MCF 10A (cell line): ENCODE data around the gene CAVIN3. TPM values are rescaled to one million over a fixed set of nuclear protein-coding genes. Genes with fewer than 3 reads are reported as not detected.

Experiments
- BruUV-seq: library from RNA; stranded (reverse); fragments of 400-500 nt; replicated peaks from 2 replicates; lab custom pipeline; 2021; lab: Mats Ljungman, UMichigan
- CTCF ChIA-PET: fragments of 300-600 bp; sonication (Branson Sonifier 250); formaldehyde crosslinking; extraction: SDS; loops from one replicate; lab custom pipeline; 2021; ENCODE audit warnings: antibody characterized with exemption, inconsistent platforms; lab: Yijun Ruan, JAX
- POLR2A ChIA-PET: fragments of 300-600, 350-650 bp; sonication (Branson Sonifier 250); formaldehyde crosslinking; extraction: SDS; loops from one replicate; lab custom pipeline; 2020; ENCODE audit warnings: antibody characterized with exemption, inconsistent platforms; lab: Yijun Ruan, JAX
- DNase-seq: peaks from one replicate; pipeline ENCODE4 v3.0.0-alpha.2; 2018; ENCODE audit not compliant: unreplicated experiment
- H3K27ac Mint-ChIP-seq: one replicate; pipeline ENCODE4 v1.8.0; 2022; ENCODE audit warnings: mild to moderate bottlenecking, low read depth, mixed read lengths; ENCODE audit not compliant: unreplicated experiment
- H3K27me3 Mint-ChIP-seq: one replicate; pipeline ENCODE4 v1.8.0; 2022; ENCODE audit warnings: mixed read lengths; ENCODE audit not compliant: insufficient read depth, unreplicated experiment
- H3K36me3 Mint-ChIP-seq: one replicate; pipeline ENCODE4 v1.8.0; 2022; ENCODE audit warnings: mild to moderate bottlenecking, moderate library complexity, mixed read lengths; ENCODE audit not compliant: insufficient read depth, unreplicated experiment
- H3K4me1 Mint-ChIP-seq: one replicate; pipeline ENCODE4 v1.8.0; 2022; ENCODE audit warnings: mixed read lengths; ENCODE audit not compliant: insufficient read depth, unreplicated experiment
- H3K4me3 Mint-ChIP-seq: one replicate; pipeline ENCODE4 v1.8.0; 2022; ENCODE audit warnings: mild to moderate bottlenecking, moderate library complexity, mixed read lengths; ENCODE audit not compliant: unreplicated experiment
- H3K9me3 Mint-ChIP-seq: one replicate; pipeline ENCODE4 v1.8.0; 2022; ENCODE audit warnings: mixed read lengths; ENCODE audit not compliant: unreplicated experiment
- intact Hi-C: fragments of 100-400 bp; cut with micrococcal nuclease; formaldehyde crosslinking; loops from 2 replicates; pipeline ENCODE4 v1.14.1; 2022
- total RNA-seq: library from RNA; stranded (reverse); gene quantifications from 2 replicates; pipeline ENCODE4 v1.2.3, GENCODE V29; 2022
- TF ChIP-seq, protein P1 (sequence below): fragments of 200-600 bp; IDR thresholded peaks from one replicate; pipeline ENCODE4 v1.8.0; 2022; ENCODE audit warnings: antibody characterized with exemption, mild to moderate bottlenecking; ENCODE audit not compliant: unreplicated experiment

Gene CAVIN3
- total RNA-seq, 1 experiment from 2014 or later = 69.9 TPM

DNA sequence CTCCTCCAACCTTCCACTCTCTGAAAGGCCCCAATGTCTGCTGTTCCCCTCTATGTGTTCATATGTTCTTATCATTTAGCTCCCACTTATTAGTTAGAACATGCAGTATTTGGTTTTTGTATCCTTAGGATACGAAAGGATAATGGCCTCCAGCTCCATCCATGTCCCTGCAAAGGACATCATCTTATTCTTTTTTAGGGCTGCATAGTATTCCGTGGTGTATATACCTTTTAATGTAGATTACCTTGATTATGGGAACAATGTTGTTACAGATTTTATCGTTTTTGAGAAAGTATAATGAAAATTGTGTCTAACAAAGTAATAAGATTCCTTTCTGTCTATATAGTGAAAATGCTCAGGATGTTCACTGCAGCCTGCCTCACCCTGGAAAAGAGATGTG, 16.0 kb upstream of the CAVIN3 start:
- Mint-ChIP-seq H3K27ac (no peak overlapping the region), H3K27me3 (no peaks in the 10 kb centered on the region), H3K4me1 (no peaks in the 10 kb centered on the region)

DNA sequence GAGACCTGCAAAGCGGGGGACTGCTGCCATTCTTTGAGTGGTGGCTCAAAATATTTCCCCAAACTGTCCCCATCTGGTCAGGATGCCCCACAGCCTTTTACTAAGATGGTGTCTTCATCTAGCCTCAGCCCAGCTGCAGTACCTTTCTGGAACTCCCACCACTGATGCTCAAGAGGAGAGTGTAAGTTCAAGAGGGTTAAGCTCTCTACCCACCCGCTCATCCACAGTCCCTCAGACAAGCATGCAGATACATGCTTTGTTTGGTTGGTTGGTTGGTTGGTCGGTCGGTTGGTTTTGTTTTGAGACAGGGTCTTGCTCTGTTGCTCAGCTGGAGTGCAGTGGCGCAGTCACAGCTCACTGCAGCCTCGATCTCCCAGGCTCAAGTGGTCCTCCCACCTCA, 14.5 kb upstream of the CAVIN3 start:
- ChIA-PET POLR2A (no interaction called here), CTCF (interaction anchor here (0.8 to 1.9 kb wide), 4 partner anchors 18 to 319 kb away, joined by 3 to 5 read pairs (median 4); no protein-coding TSS in a partner anchor)
- BruUV-seq = no TSS peak
- H3K9me3 Mint-ChIP-seq = no peaks in the 10 kb centered on the region
- intact Hi-C loops = no loop called here
- no peaks in the 10 kb centered on the region for H3K4me1 Mint-ChIP-seq
- H3K27me3 Mint-ChIP-seq = no peaks in the 10 kb centered on the region
- no peak overlapping the region for H3K27ac Mint-ChIP-seq
- no peak overlapping the region for H3K4me3 Mint-ChIP-seq
- TF ChIP-seq, protein P1, sequence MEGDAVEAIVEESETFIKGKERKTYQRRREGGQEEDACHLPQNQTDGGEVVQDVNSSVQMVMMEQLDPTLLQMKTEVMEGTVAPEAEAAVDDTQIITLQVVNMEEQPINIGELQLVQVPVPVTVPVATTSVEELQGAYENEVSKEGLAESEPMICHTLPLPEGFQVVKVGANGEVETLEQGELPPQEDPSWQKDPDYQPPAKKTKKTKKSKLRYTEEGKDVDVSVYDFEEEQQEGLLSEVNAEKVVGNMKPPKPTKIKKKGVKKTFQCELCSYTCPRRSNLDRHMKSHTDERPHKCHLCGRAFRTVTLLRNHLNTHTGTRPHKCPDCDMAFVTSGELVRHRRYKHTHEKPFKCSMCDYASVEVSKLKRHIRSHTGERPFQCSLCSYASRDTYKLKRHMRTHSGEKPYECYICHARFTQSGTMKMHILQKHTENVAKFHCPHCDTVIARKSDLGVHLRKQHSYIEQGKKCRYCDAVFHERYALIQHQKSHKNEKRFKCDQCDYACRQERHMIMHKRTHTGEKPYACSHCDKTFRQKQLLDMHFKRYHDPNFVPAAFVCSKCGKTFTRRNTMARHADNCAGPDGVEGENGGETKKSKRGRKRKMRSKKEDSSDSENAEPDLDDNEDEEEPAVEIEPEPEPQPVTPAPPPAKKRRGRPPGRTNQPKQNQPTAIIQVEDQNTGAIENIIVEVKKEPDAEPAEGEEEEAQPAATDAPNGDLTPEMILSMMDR = no peak
- no peak for DNase-seq
- H3K36me3 Mint-ChIP-seq = no peaks in the 10 kb centered on the region

More for the DNA sequence above, 16.0 kb upstream of the CAVIN3 start:
- H3K36me3 Mint-ChIP-seq = no peaks in the 10 kb centered on the region
- no peak overlapping the region for H3K4me3 Mint-ChIP-seq
- CTCF ChIA-PET = interaction anchor here (1.1 to 1.9 kb wide), 3 partner anchors 15 to 26 kb away, joined by 3 to 4 read pairs (median 4); no protein-coding TSS in a partner anchor
- no peaks in the 10 kb centered on the region for H3K9me3 Mint-ChIP-seq
- TF ChIP-seq, protein P1 = no peak
- POLR2A ChIA-PET = interaction anchor here (0.6 kb wide), 1 partner anchor 109 kb away, joined by 4 read pairs; no protein-coding TSS in a partner anchor
- DNase-seq = no peak
- intact Hi-C loops = no loop called here
- BruUV-seq = no TSS peak

DNA sequence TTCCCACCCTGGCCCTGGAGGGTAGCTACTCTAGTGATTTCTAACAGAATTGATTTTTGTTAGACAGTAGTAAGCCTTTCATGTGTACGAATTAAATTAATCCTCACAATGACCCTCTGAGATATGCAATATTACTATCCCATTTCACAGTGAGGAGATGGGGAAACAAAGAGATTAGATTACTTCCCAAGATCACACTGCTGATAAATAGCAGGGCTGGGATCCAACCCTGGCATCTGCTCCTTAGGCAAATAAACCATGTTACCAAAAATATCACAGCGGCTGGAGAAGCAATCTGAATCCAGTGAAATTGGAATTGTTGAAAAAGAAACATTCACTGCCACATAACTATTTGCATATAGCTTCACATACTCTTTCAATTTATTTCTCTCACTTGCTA, 12.8 kb upstream of the CAVIN3 start:
- H3K4me1 Mint-ChIP-seq = no peaks in the 10 kb centered on the region
- H3K36me3 Mint-ChIP-seq = no peaks in the 10 kb centered on the region
- ChIA-PET CTCF (interaction anchor here (0.6 to 2.6 kb wide), 10 partner anchors 11 to 990 kb away, joined by 3 to 13 read pairs (median 3); partner anchors contain the start of genes CAVIN3 and OR51B5), POLR2A (interaction anchor here (1.3 kb wide), 1 partner anchor 8 kb away, joined by 3 read pairs; no protein-coding TSS in a partner anchor)
- H3K4me3 Mint-ChIP-seq = no peak overlapping the region
- no peak overlapping the region for H3K27ac Mint-ChIP-seq
- no peaks in the 10 kb centered on the region for H3K9me3 Mint-ChIP-seq
- TF ChIP-seq, protein P1 = no peak
- H3K27me3 Mint-ChIP-seq = no peaks in the 10 kb centered on the region
- no peak for DNase-seq
- intact Hi-C loops = no loop called here
- no TSS peak for BruUV-seq

DNA sequence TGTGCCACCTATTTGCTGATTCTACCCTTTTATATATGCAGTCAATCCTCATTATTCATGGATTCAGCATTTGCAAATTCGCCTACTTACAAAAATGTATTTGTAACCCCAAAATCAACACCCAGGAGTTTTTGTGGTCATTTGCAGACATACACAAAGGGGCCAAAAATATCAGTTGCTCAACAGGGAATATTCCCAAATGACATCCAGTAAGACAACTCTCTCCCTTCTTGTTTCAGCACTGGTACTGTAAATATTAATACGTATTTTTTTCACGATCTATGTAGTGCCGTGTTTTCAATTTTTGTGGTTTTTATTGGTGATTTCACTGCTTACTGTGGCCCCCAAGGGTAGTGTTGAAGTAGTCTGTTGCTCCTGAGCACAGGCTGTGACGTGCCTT, 11.8 kb upstream of the CAVIN3 start:
- TF ChIP-seq, protein P1 = no peak
- no TSS peak for BruUV-seq
- no peaks in the 10 kb centered on the region for H3K36me3 Mint-ChIP-seq
- no peaks in the 10 kb centered on the region for H3K27me3 Mint-ChIP-seq
- no peaks in the 10 kb centered on the region for H3K4me1 Mint-ChIP-seq
- POLR2A ChIA-PET = no interaction called here
- H3K4me3 Mint-ChIP-seq = no peak overlapping the region
- CTCF ChIA-PET = interaction anchor here (0.7 to 2.6 kb wide), 3 partner anchors 15 to 31 kb away, joined by 3 to 11 read pairs (median 10); no protein-coding TSS in a partner anchor
- no peak for DNase-seq
- no peak overlapping the region for H3K27ac Mint-ChIP-seq
- intact Hi-C loops = no loop called here
- H3K9me3 Mint-ChIP-seq = no peaks in the 10 kb centered on the region
